AG09309 (cell line): ENCODE data around the gene ABCG1.
A peak's percentile ranks its signal among the peaks of the same experiment; 100 is the strongest.

Source experiments
- DNase-seq: peaks from one replicate; pipeline ENCODE4 v3.0.0-alpha.2; 2010; ENCODE audit warnings: low read depth
- H3K4me3 ChIP-seq: 2 replicates; pipeline ENCODE4 v1.5.1; 2011; ENCODE audit warnings: mild to moderate bottlenecking, low read depth, low read length, moderate library complexity; ENCODE audit not compliant: control insufficient read depth
- CTCF ChIP-seq: IDR thresholded peaks from 2 replicates; pipeline ENCODE4 v1.5.1; 2011; ENCODE audit warnings: mild to moderate bottlenecking, low read depth, low read length, inconsistent platforms; ENCODE audit not compliant: insufficient read depth, control insufficient read depth; ENCODE audit errors: missing control alignments

Gene ABCG1

GRCh38 chr21:42191696-42192595, 27.0 kb upstream of the ABCG1 start:
- no peak for TF ChIP-seq CTCF
- DNase-seq: no peak
- no peak overlapping the region for H3K4me3 ChIP-seq

- H3K4me3 ChIP-seq: no peak overlapping the region
- no peak for DNase-seq
- no peak for TF ChIP-seq CTCF
Measured at GRCh38 chr21:42193131-42193671, 25.7 kb upstream of the ABCG1 start.

GRCh38 chr21:42193721-42194120, 25.2 kb upstream of the ABCG1 start:
- no peak for TF ChIP-seq CTCF
- no peak for DNase-seq

GRCh38 chr21:42194863-42195262, 24.1 kb upstream of the ABCG1 start:
- no peak overlapping the region for H3K4me3 ChIP-seq
- no peak for DNase-seq
- no peak for TF ChIP-seq CTCF

More at GRCh38 chr21:42193721-42194120, 25.2 kb upstream of the ABCG1 start:
- H3K4me3 ChIP-seq: no peak overlapping the region

GRCh38 chr21:42195378-42196031, 23.4 kb upstream of the ABCG1 start:
- H3K4me3 ChIP-seq: no peak overlapping the region
- no peak for DNase-seq
- TF ChIP-seq CTCF: no peak

- H3K4me3 ChIP-seq: no peak overlapping the region
- DNase-seq: peak; percentile 39
- no peak for TF ChIP-seq CTCF
Measured at GRCh38 chr21:42198929-42199867, 19.7 kb upstream of the ABCG1 start.
